H1 (cell line): ENCODE measurements around the gene SESN1.

Source experiments
- POLR2A ChIP-seq, 2 experiments: IDR thresholded peaks; 1 replicate in 1 of 2; 2 replicates in 1 of 2; pipeline ENCODE4 v1.6.1; 2011; ENCODE audit warnings: low read depth in 2 of 2, low read length in 2 of 2, mild to moderate bottlenecking in 2 of 2; ENCODE audit errors: control extremely low read depth in 1 of 2
- TF ChIP-seq, protein P1 (sequence below), 3 experiments: IDR thresholded peaks; 1 replicate in 2 of 3; 2 replicates in 1 of 3; pipeline versions ENCODE4 v1.5.1 to v1.6.1; 2011; ENCODE audit warnings: low read length in 3 of 3, mild to moderate bottlenecking in 3 of 3, inconsistent platforms in 2 of 3, low read depth in 1 of 3, moderate library complexity in 1 of 3; ENCODE audit not compliant: insufficient read depth in 1 of 3; ENCODE audit errors: control extremely low read depth in 1 of 3

DNA sequence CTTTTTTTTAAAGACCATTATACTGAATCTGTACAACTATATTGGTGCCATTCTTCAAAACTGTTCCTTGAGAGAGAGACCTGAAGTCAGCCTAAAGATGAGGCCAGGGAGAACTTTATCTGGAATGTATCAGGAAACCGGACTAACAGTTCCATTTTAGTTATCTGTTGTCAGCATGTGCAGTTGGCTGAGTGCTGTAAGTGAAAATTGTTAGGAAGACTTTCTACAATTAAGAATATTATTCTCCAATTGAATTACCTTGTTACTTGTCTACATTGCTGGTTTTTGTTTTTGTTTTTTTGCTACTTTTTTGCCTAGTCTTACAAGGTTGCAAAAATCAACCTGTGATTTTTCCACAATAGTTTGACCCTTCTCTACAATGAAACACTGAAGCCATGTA is 8.1 kb upstream of the SESN1 start:
- TF ChIP-seq, protein P1, sequence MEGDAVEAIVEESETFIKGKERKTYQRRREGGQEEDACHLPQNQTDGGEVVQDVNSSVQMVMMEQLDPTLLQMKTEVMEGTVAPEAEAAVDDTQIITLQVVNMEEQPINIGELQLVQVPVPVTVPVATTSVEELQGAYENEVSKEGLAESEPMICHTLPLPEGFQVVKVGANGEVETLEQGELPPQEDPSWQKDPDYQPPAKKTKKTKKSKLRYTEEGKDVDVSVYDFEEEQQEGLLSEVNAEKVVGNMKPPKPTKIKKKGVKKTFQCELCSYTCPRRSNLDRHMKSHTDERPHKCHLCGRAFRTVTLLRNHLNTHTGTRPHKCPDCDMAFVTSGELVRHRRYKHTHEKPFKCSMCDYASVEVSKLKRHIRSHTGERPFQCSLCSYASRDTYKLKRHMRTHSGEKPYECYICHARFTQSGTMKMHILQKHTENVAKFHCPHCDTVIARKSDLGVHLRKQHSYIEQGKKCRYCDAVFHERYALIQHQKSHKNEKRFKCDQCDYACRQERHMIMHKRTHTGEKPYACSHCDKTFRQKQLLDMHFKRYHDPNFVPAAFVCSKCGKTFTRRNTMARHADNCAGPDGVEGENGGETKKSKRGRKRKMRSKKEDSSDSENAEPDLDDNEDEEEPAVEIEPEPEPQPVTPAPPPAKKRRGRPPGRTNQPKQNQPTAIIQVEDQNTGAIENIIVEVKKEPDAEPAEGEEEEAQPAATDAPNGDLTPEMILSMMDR (IDR thresholded peaks at IDR 0.05; ENCODE audit: control extremely low read depth in 1 of 3, insufficient read depth in 1 of 3, low read depth in 1 of 3, low read length in 3 of 3), result no peak
- no peak for TF ChIP-seq POLR2A (IDR thresholded peaks at IDR 0.05; ENCODE audit: control extremely low read depth in 1 of 2, low read depth in 2 of 2, low read length in 2 of 2)
